BJ (cell line): ENCODE measurements around the gene AQP7. TPM values are rescaled to one million over a fixed set of nuclear protein-coding genes. Genes with fewer than 3 reads are reported as not detected.
"Not testable (repeated sequence)": the region's sequence is repeated elsewhere in the genome, so short reads cannot be mapped to it uniquely, and the experiment has no call there.

Experiments
- CTCF ChIA-PET: fragments of 350-600 bp; formaldehyde crosslinking; extraction: SDS; loops from one replicate; lab custom pipeline; 2021; ENCODE audit warnings: antibody characterized with exemption, inconsistent platforms; lab: Yijun Ruan, JAX
- POLR2A ChIA-PET: fragments of 300-600 bp; sonication (Branson Sonifier 250); formaldehyde crosslinking; extraction: SDS; loops from one replicate; lab custom pipeline; 2021; ENCODE audit warnings: antibody characterized with exemption; lab: Charles Lee
- DNase-seq: peaks from one replicate; pipeline ENCODE4 v3.0.0-alpha.2; 2011; ENCODE audit warnings: low read depth
- H3K27me3 ChIP-seq: 2 replicates; pipeline ENCODE4 v1.6.0; 2011; ENCODE audit warnings: low read length; ENCODE audit not compliant: control insufficient read depth, insufficient read depth
- H3K36me3 ChIP-seq: 2 replicates; pipeline ENCODE4 v1.5.1; 2011; ENCODE audit warnings: low read length; ENCODE audit not compliant: control insufficient read depth, insufficient read depth
- H3K4me3 ChIP-seq: 2 replicates; pipeline ENCODE4 v1.5.1; 2011; ENCODE audit warnings: low read depth, mild to moderate bottlenecking, control low read depth, low read length
- polyA plus RNA-seq: library from polyadenylated mRNA; depleted of rRNA; stranded (reverse); fragments of >200 nt; gene quantifications from 2 replicates; pipeline ENCODE4 v1.2.3, GENCODE V29; 2011
- TF ChIP-seq, protein P1 (sequence below): IDR thresholded peaks from 2 replicates; pipeline ENCODE4 v1.5.1; 2011; ENCODE audit warnings: low read depth, mild to moderate bottlenecking, control low read depth, inconsistent platforms, low read length, moderate library complexity; ENCODE audit not compliant: insufficient read depth

The AQP7 gene
- polyA plus RNA-seq, 1 experiment, result not detected

DNA sequence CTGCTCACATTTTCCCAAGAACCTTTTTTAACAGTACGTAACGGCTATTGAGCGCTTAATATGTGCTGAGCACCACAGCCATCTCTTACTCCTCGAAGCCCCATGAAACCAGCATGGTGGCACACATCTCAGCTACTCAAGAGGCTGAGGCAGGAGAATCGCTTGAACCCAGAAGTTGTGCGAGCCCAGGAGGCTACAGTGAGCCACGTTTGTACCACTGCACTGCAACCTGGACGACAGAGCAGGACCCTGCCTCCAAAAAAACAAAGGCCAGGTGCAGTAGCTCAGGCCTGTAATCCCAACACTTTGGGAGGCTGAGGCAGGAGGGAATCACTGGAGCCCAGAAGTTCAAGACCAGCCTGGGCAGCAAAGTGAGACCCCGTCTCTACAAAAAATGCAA is 28.2 kb downstream of the AQP7 start:
- Histone ChIP-seq H3K4me3 (no peak overlapping the region), H3K27me3 (no peaks in the 10 kb centered on the region), H3K36me3 (peaks cover 12% of the 10 kb centered on the region)
- TF ChIP-seq, protein P1, sequence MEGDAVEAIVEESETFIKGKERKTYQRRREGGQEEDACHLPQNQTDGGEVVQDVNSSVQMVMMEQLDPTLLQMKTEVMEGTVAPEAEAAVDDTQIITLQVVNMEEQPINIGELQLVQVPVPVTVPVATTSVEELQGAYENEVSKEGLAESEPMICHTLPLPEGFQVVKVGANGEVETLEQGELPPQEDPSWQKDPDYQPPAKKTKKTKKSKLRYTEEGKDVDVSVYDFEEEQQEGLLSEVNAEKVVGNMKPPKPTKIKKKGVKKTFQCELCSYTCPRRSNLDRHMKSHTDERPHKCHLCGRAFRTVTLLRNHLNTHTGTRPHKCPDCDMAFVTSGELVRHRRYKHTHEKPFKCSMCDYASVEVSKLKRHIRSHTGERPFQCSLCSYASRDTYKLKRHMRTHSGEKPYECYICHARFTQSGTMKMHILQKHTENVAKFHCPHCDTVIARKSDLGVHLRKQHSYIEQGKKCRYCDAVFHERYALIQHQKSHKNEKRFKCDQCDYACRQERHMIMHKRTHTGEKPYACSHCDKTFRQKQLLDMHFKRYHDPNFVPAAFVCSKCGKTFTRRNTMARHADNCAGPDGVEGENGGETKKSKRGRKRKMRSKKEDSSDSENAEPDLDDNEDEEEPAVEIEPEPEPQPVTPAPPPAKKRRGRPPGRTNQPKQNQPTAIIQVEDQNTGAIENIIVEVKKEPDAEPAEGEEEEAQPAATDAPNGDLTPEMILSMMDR, result no peak
- ChIA-PET CTCF (interaction anchor here (0.8 to 12.6 kb wide), 25 partner anchors 9 to 347 kb away, joined by 3 to 111 read pairs (median 7); partner anchors contain the start of genes AQP3, AQP7 and NOL6), POLR2A (no interaction called here)
- DNase-seq, result no peak

DNA sequence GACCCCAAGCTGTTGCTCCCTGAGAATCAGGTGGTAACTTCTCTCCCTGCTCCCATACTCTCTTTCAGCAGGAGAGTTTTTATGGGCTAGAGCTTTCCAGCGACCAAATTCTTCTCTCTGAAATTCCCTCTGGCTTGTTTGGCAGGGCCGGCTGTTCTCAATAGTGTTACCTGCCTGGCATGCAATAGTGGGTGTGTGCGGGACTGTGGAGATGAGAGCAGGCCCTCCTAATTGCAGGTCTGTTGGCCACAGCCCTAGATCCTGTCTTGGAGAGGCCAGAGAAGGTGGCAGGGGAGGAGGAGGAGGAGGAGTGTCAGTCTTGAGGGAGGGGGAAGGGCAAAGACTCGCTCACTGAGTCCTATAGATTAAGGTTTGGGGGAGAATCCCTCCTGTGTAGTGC is 29.5 kb downstream of the AQP7 start:
- CTCF ChIA-PET, result interaction anchor here (0.7 to 12.6 kb wide), 6 partner anchors 9 to 94 kb away, joined by 3 to 111 read pairs (median 11); partner anchors contain the start of gene AQP7

DNA sequence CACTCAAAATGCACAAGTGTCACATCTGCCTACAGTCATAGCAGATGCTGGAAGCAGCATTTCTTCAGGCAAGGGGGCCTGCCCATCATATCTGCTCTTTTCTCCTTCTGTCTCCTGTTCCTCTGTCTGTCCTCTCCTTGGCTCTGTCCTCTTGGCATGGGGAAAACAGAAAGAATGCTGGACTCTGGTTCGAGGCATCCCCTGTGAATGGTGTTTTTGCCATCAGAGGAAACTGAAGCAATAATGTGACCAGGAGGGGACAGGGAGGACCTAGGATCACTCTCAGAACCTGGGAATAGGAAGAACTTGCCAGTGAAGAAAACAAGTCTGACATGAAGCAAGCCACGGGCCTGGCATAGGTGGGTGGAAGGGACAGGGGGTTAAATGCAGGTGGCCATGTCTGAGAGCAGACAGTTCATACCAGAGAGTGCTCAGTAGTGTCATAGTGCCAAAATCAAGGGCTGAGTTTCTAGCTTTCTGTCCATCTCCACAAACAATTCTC is 35.3 kb downstream of the AQP7 start:
- peaks cover 24% of the 10 kb centered on the region for H3K36me3 ChIP-seq

More for the DNA sequence above, 29.5 kb downstream of the AQP7 start:
- DNase-seq, result no peak
- POLR2A ChIA-PET, result no interaction called here
- H3K27me3 ChIP-seq, result no peaks in the 10 kb centered on the region
- TF ChIP-seq, protein P1, result no peak
- H3K36me3 ChIP-seq, result peaks cover 16% of the 10 kb centered on the region
- no peak overlapping the region for H3K4me3 ChIP-seq

DNA sequence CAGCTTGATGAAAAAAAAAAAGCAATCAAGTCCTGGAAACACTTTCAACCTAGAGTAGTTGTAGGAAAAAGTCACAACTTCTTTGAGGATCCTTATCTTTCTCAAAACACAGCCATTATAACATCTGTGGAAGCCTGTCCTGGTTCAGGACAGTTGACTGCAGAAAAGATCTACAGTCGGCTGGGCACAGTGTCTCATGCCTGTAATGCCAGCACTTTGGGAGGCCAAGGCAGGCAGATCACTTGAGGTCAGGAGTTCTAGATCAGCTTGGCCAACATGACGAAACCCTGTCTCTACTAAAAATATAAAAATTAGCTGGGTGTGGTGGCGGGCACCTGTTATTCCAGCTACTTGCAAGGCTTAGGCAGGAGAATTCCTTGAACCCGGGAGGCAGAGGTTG is 37.6 kb downstream of the AQP7 start:
- H3K4me3 ChIP-seq, DNase-seq, POLR2A ChIA-PET, H3K27me3 ChIP-seq: not testable (repeated sequence)
- peaks cover 15% of the 10 kb centered on the region for H3K36me3 ChIP-seq
- CTCF ChIA-PET, result interaction anchor here (1.2 to 3.3 kb wide), 4 partner anchors 10 to 77 kb away, joined by 3 to 19 read pairs (median 4); no protein-coding TSS in a partner anchor

More for the DNA sequence above, 35.3 kb downstream of the AQP7 start:
- POLR2A ChIA-PET, result interaction anchor here (0.5 kb wide), 1 partner anchor 127 kb away, joined by 3 read pairs; no protein-coding TSS in a partner anchor
- TF ChIP-seq, protein P1, result no peak
- DNase-seq, result no peak
- no peak overlapping the region for H3K4me3 ChIP-seq
- no peaks in the 10 kb centered on the region for H3K27me3 ChIP-seq
- CTCF ChIA-PET, result interaction anchor here (3.3 kb wide), 1 partner anchor 8 kb away, joined by 19 read pairs; no protein-coding TSS in a partner anchor

DNA sequence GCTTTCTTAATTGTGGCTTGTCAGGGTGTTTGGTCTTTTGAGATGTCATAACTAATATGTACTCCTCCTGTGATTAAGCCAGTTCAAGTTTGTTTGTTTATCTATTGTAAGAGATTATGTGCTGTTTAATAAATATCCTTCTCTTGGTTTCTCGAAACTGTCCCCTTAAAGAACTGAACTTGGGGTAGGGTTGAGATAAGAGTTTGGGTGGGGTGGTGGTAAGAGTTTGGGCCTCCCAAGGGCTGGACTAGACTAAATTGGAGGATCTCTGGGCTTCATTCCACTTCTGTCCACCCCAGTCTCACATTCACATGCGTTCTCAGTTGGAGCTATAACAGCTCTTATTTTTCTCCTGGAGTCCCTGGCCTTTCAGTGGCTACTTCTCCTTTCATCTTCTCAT is 38.2 kb downstream of the AQP7 start:
- DNase-seq, result no peak
- H3K36me3 ChIP-seq, result peaks cover 14% of the 10 kb centered on the region
- H3K4me3 ChIP-seq, result no peak overlapping the region
- CTCF ChIA-PET, result interaction anchor here (1.2 to 3.3 kb wide), 3 partner anchors 11 to 76 kb away, joined by 3 to 19 read pairs (median 3); no protein-coding TSS in a partner anchor
- TF ChIP-seq, protein P1, result no peak
- POLR2A ChIA-PET, result no interaction called here
- no peaks in the 10 kb centered on the region for H3K27me3 ChIP-seq

DNA sequence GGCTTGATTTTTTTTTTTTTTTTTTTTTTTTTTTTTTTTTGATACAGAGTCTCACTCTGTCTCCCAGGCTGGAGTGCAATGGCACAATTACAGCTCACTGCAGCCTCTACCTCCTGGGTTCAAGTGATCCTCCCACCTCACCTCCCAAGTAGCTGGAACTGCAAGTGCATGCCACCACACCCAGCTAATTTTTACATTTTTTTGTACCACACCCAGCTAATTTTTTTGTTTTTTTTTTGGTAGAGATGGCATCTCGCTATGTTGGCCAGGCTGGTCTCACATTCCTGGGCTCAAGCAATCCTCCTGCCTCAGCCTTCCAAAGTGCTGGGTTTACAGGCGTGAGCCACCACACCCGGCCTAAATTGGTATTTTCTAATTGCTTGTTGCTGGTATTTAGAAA is 43.7 kb downstream of the AQP7 start:
- POLR2A ChIA-PET, H3K36me3 ChIP-seq, DNase-seq, H3K4me3 ChIP-seq, H3K27me3 ChIP-seq, CTCF ChIA-PET: not testable (repeated sequence)
